Activated B cell treated with CpG ODN at 0.5 μM for 24 hours (primary cell): Measurements from ENCODE around the gene SOX6. TPM values are rescaled to one million over a fixed set of nuclear protein-coding genes. Genes with fewer than 3 reads are reported as not detected.

Experiments
- ATAC-seq: fragments of 200-7000 bp; cut with Tn5 transposase; one replicate; pipeline ENCODE4 v1.10.0; 2021; ENCODE audit warnings: low read depth, mild to moderate bottlenecking, moderate library complexity
- CTCF ChIA-PET: fragments of 350-600 bp; sonication (Branson Sonifier 250); formaldehyde crosslinking; loops from one replicate; lab custom pipeline; 2021; ENCODE audit warnings: antibody characterized with exemption; lab: Charles Lee
- POLR2A ChIA-PET: fragments of 350-600 bp; sonication (Branson Sonifier 250); formaldehyde crosslinking; loops from one replicate; lab custom pipeline; 2021; ENCODE audit warnings: antibody characterized with exemption; lab: Charles Lee
- DNase-seq: peaks from one replicate; pipeline ENCODE4 v3.0.0; 2022
- H3K27ac Mint-ChIP-seq: one replicate; pipeline ENCODE4 v1.8.0; 2020; ENCODE audit warnings: mixed read lengths
- H3K27me3 Mint-ChIP-seq: one replicate; pipeline ENCODE4 v1.8.0; 2021; ENCODE audit warnings: mixed read lengths
- H3K36me3 Mint-ChIP-seq: one replicate; pipeline ENCODE4 v1.8.0; 2021; ENCODE audit warnings: low read depth, mixed read lengths
- H3K4me1 Mint-ChIP-seq: one replicate; pipeline ENCODE4 v1.8.0; 2021; ENCODE audit warnings: mixed read lengths
- H3K4me3 Mint-ChIP-seq: one replicate; pipeline ENCODE4 v1.8.0; 2020; ENCODE audit warnings: mild to moderate bottlenecking, mixed read lengths
- H3K9me3 Mint-ChIP-seq: one replicate; pipeline ENCODE4 v1.8.0; 2020; ENCODE audit warnings: mixed read lengths
- intact Hi-C: fragments of 100-400 bp; cut with micrococcal nuclease; formaldehyde crosslinking; loops from one replicate; pipeline ENCODE4 v1.15.1; 2024
- total RNA-seq: library from RNA; stranded (reverse); gene quantifications from 2 replicates; pipeline ENCODE4 v1.2.3, GENCODE V29; 2022
- TF ChIP-seq, protein P1 (sequence below): fragments of 200-600 bp; IDR thresholded peaks from one replicate; pipeline ENCODE4 v1.8.0; 2022; ENCODE audit warnings: antibody characterized with exemption, mild to moderate bottlenecking

The SOX6 gene
- total RNA-seq, 1 donor from 2014 or later, result not detected

DNA sequence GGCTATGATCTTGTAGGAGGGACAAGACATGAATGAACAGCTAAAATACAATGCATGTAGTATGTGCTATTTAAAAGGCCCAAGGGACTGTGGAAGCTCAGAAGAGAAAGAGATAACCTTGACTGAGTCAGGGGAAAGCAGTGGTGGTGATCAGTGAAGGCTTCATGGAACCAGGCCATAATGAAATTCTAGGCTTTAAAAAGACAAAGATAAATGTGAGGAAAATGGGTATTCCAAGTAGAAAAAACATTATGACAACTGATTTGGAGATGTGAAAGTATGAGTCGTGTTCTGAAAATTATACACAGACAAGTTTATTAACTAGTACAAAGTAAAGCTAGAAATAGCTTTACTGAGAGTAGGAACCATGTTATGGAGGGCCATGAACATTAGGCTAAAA is 189.8 kb downstream of the SOX6 start:
- Mint-ChIP-seq H3K27ac (no peak overlapping the region), H3K27me3 (no peaks in the 10 kb centered on the region), H3K9me3 (no peaks in the 10 kb centered on the region), H3K4me3 (no peak overlapping the region), H3K36me3 (no peaks in the 10 kb centered on the region), H3K4me1 (no peaks in the 10 kb centered on the region)
- ChIA-PET POLR2A (no interaction called here), CTCF (no interaction called here)
- no peak for ATAC-seq
- TF ChIP-seq, protein P1, sequence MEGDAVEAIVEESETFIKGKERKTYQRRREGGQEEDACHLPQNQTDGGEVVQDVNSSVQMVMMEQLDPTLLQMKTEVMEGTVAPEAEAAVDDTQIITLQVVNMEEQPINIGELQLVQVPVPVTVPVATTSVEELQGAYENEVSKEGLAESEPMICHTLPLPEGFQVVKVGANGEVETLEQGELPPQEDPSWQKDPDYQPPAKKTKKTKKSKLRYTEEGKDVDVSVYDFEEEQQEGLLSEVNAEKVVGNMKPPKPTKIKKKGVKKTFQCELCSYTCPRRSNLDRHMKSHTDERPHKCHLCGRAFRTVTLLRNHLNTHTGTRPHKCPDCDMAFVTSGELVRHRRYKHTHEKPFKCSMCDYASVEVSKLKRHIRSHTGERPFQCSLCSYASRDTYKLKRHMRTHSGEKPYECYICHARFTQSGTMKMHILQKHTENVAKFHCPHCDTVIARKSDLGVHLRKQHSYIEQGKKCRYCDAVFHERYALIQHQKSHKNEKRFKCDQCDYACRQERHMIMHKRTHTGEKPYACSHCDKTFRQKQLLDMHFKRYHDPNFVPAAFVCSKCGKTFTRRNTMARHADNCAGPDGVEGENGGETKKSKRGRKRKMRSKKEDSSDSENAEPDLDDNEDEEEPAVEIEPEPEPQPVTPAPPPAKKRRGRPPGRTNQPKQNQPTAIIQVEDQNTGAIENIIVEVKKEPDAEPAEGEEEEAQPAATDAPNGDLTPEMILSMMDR, result no peak
- intact Hi-C loops, result no loop called here
- no peak for DNase-seq

DNA sequence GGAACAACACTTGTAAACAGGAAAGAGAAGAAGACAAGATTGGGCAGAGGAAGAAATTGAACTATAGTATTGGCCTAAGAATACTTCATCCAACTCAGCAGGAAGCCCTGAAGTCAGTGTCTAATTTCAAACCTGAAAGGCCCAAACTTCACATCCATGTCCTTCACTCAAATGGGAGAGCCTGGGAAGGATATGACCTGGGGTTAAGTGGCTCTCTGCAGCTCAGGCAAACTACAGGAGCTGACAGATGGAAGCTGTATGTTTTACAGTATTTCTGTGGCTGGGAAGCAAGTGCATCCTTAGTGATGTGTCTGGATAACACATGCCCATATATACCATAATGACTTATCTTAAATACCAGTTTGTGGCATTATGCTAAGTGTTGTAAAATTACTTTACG is 196.2 kb downstream of the SOX6 start:
- Mint-ChIP-seq H3K27me3 (no peaks in the 10 kb centered on the region), H3K4me3 (no peak overlapping the region), H3K9me3 (no peaks in the 10 kb centered on the region), H3K36me3 (no peaks in the 10 kb centered on the region), H3K27ac (no peak overlapping the region), H3K4me1 (no peaks in the 10 kb centered on the region)
- intact Hi-C loops, result no loop called here
- ChIA-PET POLR2A (no interaction called here), CTCF (no interaction called here)
- TF ChIP-seq, protein P1, result no peak
- ATAC-seq, result no peak
- DNase-seq, result no peak

DNA sequence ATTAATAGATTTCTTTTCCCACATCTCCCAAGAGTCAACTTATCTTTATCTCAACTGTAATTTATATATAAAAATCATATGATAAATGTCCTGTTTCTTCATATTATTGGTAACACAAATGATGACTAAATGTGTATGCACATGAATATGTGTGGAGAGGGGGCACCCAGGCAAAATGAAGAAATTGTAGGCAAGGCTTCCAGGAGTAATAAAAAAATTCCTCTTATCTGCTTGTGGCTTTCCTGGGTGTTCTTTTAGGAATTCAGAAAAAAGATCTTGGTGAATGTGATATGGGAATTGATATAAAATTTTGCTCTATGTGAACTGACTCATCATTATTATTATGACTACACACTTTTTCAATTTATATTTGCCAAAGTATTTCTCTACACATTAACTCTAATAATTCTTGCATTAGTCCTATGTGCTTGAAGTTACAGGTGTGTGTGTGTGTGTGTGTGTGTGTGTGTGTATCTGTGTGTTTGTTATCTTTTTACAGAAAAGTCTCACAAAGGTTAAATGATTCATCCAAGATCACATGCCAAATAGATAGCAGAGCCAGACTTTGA is 197.8 kb downstream of the SOX6 start:
- no peak overlapping the region for H3K27ac Mint-ChIP-seq

DNA sequence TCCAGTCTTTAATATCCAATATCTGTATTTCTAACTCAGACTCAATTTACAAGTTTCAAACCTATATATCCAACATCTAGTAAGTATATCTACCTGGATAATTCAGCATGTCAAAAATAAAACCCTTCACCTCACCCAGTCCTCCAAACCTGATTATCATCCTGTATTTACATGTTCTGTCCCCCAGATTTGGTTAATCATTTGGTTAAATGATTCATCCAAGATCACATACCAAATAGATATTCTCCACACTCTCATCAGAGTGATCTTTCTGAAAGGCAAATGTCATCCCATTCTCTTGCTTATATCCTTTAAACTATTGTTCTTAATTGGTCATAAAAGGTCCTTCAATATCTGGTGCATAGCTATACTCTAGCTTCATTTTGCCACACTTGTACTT is 199.0 kb downstream of the SOX6 start:
- CTCF ChIA-PET, result no interaction called here
- TF ChIP-seq, protein P1, result no peak
- Mint-ChIP-seq H3K27me3 (no peaks in the 10 kb centered on the region), H3K4me1 (no peaks in the 10 kb centered on the region), H3K9me3 (peaks cover 2% of the 10 kb centered on the region), H3K27ac (no peak overlapping the region), H3K36me3 (no peaks in the 10 kb centered on the region), H3K4me3 (no peak overlapping the region)
- DNase-seq (no peak), ATAC-seq (no peak)
- intact Hi-C loops, result no loop called here
- POLR2A ChIA-PET, result no interaction called here

More for the DNA sequence above, 197.8 kb downstream of the SOX6 start:
- Mint-ChIP-seq H3K27me3 (no peaks in the 10 kb centered on the region), H3K9me3 (no peaks in the 10 kb centered on the region), H3K36me3 (no peaks in the 10 kb centered on the region), H3K4me3 (no peak overlapping the region), H3K4me1 (no peaks in the 10 kb centered on the region)
- ChIA-PET POLR2A (no interaction called here), CTCF (no interaction called here)
- DNase-seq (no peak), ATAC-seq (no peak)
- intact Hi-C loops, result no loop called here
- TF ChIP-seq, protein P1, result no peak

DNA sequence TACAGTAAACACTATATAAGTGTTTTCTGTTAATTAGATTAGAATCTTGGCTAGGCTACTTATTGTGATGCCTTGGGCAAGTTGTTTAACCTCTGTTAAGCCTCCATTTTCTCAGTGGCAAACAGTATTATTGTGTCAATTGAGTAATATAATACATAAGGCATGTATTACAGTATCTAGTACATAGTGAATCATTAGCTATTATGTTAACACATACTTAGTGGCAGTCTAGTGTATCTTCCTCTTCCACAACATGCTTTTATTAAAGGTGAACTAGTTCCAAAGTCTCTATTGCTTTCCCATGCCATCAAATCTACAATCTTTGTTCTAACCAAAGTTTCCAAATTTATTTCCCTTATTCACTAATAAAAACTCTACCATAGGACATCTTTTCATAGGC is 200.9 kb downstream of the SOX6 start:
- H3K27ac Mint-ChIP-seq, result no peak overlapping the region
- no peaks in the 10 kb centered on the region for H3K36me3 Mint-ChIP-seq
- H3K4me1 Mint-ChIP-seq, result no peaks in the 10 kb centered on the region
- TF ChIP-seq, protein P1, result no peak
- peaks cover 2% of the 10 kb centered on the region for H3K9me3 Mint-ChIP-seq
- ATAC-seq (no peak), DNase-seq (no peak)
- H3K27me3 Mint-ChIP-seq, result no peaks in the 10 kb centered on the region
- intact Hi-C loops, result no loop called here
- POLR2A ChIA-PET, result no interaction called here
- H3K4me3 Mint-ChIP-seq, result no peak overlapping the region
- CTCF ChIA-PET, result no interaction called here
